NCI-H1694 treated with DMSO at 0.1 percent for 48 hours (cell line): ENCODE results near the gene MPC1L.
"Not testable (repeated sequence)": the region's sequence is repeated elsewhere in the genome, so short reads cannot be mapped to it uniquely, and the experiment has no call there.

ENCODE experiments used
- DNase-seq: peaks from one replicate; lab custom pipeline; 2025; lab: John Stamatoyannopoulos, UW

Gene MPC1L

DNA sequence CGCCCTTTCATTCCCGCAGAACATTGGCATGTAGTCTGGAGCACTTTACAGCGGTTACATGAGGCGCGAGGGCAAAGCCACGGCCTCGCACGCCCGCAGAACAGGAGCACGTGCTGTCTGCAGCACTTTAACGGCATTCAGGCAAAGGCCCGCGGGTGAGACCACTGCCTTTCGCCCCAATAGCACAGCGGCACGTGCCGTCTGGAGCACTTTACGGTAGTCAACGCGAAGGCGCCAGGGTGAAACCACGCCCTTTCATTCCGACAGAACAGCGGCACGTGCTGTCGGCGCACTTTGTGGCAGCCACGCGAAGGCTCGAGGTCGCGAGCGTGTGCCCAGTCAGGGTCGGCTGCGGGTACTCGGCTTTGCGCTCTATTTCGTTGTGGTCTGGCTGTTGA, at the start of gene MPC1L:
TSS of gene MPC1L (plus strand) at position 290 of the 398 bp plus-strand sequence. CDS start 138 bp downstream, outside the sequence.
- DNase-seq = no peak

DNA sequence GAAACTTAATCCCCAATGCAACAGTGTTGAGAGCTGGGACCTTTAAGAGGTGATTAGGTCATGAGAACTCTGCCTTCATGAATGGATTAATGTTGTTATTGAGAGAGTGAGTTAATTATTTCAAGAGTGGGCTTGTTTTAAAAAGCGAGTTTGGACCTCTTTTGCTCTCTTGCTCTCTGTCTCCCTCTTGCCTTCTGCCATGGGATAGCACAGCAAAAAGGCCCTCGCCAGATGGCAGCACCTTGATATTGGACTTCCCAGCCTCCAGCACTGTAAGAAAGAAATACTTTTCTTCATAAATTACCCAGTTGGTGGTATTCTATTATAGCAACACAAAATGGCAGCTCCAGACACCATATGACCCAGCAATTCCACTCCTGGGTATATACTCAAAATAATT, 49.5 kb upstream of the MPC1L start:
- DNase-seq = peak; percentile 14

DNA sequence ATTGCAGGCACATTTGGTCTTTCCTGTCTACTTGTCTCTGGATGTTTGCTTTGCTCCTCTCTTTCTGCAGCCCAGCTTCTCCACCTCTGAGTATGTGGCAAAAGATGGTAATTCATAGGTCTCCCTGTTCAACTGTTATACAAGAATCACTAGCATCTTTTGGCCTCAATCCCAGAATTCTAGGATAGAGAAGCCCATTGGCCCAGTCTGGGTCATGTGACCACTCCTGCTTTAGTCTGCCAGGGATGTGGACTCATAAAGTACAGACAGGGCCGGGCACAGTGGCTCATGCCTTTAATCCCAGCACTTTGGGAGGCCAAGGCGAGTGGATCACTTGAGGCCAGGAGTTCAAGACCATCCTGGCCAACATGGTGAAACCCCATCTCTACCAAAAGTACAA, 47.8 kb upstream of the MPC1L start:
- peak; percentile 1 for DNase-seq

DNA sequence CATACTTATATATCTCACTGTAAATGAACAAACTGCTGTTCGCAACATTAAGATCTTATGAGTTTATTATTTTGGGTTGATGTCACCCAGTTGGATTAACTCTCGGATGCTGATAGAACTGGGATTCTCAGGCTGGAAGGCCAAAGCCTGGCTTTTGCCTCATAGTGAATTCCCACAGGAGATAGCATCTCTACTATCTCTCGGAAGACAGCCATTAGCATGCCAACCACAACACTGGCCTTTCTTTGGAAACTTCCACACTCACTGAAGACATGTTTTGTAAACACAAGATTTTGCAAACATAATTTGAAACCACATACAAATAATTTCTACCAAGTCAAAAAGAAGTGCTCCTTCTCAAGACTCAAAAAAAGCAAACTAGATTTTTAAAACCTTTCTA, 46.9 kb upstream of the MPC1L start:
- DNase-seq = no peak

DNA sequence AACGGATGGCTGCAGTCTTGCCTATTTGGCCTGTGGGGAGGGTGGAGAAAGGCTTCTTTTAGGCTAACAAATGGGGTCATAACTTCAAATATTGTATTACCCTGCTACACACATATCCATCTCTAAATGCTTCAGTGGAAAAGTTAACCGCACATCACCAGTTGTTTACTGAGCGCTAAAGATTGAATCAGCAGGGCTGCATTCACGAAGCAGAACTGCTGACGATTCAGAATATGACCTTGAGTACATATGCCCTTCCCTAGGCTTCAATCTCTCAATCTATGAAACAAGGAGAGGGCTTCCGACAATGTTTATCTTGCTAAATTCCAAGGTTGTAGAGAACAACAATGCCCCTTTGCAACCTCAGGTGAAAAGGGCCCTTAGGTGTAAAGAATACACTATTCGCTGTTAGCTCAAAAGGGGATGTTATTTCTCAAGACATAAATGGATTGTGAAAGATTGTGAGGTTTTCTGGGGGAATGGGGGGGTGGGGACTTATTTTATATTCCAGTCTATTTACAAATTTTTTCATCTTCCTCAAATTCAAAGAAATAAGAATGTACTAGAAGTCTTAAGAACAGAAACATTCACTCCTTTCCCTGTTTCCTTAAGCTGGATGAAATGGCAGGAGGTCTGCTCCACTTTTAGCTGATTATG, 45.1 kb upstream of the MPC1L start:
- DNase-seq = no peak

DNA sequence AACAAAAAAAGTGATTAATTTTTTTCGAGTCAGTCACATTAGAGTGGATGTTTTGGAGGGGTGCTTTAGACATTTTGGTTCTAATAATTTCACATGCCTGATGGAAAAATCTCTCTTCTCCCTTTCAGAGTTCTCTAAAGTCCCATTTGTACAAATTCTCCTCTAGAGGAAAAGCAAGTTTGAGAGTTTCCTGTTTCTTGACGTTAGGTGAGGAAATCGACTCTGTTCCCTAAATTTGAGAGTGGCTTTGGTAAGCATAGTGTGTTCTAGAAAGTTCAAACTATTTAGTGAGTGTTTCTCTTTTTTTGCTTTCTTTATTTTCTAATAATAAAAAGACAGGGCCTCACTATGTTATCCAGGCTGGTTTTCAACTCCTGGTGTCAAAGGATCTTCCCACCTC, 44.1 kb upstream of the MPC1L start:
- DNase-seq = no peak

DNA sequence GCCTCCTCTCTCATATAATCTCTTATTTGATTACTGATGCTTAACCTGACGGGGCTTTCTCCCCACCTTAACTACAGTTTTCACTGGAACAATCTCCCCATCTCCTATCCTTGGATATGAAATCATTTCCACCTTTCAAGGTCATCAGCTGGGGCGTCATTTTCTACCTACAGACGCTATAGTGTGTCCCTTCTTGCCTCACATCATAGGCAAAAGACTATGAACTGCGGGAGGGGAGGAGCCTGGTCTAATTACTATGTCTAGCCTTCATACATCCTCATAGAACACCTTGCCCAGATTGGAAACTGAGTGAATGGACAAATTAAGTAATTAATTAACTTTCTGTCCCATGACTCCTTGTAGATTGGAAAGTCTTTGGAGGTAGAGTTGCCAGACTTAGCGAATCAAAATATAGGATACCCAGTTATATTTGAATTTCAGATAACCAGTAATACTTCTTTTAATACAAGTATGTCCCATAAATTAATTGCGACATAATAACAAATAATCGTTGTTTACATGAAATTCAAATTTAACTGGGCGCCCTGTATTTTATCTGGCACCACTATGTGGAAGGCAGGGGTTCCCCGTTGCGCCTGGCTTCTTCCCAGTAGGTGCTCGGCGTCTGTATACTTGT, 43.2 kb upstream of the MPC1L start:
- no peak for DNase-seq

DNA sequence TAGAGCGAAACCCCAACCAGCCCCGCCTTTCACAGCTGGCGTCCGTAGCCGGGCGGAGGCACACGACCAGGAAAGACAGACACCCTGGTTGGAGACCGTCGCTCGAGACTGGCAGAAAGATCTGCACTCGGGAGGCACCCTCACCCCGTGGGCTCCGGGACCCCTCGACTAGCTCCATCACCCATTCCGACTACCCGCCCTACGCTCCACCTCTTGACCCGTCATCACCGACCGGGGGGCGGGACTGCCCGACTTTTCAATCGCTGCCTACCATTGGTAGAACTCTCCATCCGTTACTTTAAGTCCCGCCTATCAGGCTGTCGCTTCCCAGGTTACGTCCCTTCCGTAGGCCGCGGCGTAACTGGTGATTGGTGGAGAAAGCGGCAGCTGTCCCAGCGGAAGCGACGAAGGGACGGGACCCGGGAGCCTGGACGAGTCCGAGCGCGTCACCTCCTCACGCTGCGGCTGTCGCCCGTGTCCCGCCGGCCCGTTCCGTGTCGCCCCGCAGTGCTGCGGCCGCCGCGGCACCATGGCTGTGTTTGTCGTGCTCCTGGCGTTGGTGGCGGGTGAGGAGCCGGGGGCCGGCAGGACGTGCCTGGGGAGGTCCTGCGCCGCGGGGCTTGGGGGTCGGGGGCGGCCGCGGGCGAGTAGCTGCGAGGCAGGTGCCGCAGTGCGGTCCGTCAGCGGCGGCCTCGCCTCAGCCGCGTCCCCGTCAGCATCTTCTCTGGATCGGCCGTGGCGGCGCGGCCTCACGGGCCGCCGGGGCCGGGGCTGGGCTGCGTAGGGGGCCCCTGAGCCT, 42.5 kb upstream of the MPC1L start, which contains the start of gene ATP6AP2:
TSS of gene ATP6AP2 (plus strand) at position 434 of the 799 bp plus-strand sequence. CDS start at position 530, 96 bp downstream.
- peak; percentile 91 for DNase-seq

DNA sequence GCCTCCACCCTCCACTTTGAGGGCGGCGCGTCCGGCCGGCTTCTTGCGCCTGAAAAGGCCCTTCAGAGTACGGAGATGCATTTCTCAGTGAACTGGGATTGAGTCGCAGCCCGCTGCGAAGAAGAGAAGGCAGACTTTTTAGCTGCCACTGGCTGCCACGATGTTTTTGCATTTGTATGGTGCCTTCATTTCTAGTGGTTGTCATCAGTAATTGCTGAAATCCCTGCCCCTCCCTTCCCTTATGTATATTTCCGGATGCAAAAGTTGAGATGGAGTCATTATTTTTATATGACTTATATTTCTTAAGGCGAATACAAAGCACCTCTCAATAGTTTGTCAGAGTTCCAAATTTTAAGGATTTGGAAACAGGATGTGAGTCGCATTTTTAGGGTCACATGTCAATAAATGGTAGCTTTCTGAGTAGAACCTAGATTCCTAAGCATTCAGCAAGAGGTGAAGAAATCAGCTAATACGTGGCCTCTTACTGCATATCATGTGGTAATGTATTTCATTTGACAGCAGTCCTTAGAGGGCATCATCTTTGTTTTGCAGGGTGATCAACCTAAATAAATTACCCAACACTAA, 41.8 kb upstream of the MPC1L start:
- no peak for DNase-seq

DNA sequence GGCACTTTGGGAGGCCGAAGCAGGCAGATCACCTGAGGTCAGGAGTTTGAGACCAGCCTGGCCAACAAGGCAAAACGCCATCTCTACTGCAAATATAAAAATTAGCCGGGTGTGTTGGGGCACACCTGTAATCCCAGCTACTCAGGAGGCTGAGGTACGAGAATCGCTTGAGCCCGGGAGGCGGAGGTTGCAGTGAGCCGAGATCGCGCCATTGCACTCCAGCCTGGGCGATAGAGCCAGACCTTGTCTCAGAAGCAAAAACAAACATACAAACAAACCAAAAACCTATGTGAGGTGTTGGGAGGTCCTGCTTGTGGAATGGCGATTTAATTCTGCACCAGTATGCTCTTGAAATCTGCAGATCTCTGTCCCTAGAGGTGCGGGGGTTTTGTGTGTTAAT, 41.0 kb upstream of the MPC1L start:
- not testable (repeated sequence) for DNase-seq

DNA sequence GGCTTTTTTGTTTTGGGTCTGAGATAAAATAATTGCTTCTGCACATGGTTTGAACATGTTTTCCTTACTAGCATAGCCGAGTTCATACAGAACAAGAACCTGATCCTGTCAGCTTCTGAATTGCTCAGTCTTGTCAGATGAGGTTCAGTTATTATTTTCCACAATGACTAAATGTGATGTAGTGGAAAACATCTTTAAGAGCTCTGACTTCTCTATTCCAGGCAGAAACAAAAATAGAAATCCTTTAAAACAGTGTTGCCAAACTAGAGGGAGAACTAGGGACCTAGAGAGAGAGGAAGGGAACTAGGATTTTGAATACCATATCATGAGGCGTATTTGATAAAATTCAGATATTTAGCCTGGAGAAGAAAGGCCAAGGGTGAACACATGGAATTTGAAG, 40.4 kb upstream of the MPC1L start:
- no peak for DNase-seq

DNA sequence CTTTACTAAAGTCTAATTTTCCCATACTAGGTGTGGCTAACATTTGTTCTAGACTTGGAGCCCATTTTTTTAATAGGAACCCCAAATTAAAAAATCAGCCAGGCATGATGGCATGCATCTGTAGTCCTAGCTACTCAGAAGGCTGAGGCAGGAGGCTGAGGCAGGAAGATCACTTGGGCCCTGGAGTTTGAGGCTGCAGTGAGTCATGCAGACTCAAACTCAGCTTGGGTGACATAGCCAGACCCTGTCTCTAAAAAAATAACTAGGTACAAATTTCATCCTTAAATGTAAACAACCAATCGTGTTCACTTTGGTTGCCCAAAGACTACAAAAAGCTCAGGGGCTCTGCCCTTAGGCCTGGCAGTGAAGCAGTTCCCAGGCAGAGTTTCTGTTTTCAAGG, 35.6 kb upstream of the MPC1L start:
- not testable (repeated sequence) for DNase-seq

DNA sequence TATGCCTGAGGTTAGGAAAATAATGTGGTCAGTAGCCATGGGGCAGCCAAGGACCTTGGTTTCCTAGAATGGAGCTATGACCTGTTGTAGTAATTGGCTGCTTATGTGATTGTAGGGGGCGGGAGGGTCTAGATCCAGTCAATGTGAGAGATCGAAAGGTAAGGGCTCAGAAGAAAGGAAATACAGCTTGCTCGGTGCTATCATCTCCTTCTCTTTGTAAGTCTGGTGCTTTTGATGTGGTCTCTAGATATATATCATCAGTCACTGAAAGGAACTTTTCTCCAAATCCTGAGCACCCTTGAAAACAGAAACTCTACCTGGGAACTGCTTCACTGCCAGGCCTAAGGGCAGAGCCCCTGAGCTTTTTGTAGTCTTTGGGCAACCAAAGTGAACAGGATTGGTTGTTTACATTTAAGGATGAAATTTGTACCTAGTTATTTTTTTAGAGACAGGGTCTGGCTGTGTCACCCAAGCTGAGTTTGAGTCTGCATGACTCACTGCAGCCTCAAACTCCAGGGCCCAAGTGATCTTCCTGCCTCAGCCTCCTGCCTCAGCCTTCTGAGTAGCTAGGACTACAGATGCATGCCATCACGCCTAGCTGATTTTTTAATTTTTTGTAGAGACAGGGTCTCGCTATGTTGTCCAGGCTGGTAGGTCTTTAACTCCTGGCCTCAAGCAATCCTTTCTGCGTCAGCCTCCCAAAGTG, 33.5 kb upstream of the MPC1L start:
- DNase-seq = not testable (repeated sequence)

DNA sequence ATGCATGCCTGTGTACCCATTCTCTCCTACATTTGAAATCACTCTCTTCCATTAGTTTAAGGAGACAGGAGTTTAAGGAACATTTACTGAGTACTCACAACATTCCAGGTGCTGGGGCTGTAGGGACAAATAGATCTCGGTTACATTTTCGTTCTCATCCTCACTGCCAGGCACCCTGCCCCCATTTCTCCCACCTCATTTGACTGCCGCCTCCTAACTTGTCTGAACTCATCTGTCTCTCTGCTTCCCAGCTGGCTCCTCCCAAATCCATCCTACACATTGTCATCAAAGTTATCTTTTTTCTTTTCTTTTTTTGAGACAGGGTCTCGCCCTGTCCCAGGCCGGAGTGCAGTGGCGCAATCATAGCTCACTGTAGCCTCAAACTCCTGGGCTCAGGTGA, 19.8 kb upstream of the MPC1L start:
- DNase-seq = no peak

DNA sequence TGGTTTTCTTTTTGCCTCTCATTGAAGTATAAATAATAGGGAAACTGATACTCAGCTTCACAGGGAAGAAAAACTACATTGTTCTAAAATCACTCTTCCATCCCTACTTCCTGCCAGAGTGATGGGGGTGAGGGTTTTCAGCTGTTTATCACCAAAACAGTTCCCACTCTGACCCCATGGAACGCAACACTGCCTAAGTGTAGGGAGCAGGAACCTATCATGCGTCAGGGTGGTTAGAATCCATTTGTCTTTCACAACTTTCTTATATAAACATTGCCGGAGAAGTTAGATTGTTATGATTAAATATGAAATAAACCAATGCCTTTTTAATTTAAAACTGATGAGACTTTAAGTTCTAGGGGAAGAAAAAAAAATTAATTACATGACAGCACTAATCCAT, 15.8 kb upstream of the MPC1L start:
- no peak for DNase-seq

DNA sequence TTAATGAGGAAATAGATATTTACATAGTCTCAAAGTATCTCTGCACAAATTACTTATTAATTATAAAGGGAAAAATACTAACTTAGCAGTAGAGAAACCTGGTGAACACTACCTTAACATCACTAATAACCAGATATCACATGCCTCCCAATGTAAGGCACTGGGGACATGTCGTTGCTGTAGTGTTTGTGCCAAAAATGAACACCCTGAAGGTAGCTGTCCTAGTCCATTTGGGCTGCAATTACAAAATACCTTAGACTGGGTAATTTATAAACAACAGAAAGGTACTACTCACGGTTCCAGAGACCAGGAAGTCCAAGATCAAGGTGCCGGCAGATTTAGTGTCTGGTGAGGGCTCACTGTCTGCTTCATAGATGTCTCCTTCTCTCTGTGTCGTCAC, 10.7 kb upstream of the MPC1L start:
- no peak for DNase-seq

DNA sequence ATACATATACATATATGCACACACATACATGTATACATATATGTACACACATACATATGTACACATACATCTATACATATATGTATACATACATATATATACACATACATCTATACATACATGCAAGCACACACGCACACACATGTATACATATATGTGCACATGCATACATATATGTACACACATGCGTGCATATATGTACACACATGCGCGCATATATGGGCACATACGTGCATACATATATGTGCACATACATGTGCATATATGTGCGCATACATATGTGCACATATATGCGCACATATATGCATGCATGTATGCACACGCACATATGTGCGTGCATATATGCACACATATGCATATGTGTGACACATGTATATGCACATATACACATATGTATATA, 7.3 kb upstream of the MPC1L start:
- DNase-seq = no peak

DNA sequence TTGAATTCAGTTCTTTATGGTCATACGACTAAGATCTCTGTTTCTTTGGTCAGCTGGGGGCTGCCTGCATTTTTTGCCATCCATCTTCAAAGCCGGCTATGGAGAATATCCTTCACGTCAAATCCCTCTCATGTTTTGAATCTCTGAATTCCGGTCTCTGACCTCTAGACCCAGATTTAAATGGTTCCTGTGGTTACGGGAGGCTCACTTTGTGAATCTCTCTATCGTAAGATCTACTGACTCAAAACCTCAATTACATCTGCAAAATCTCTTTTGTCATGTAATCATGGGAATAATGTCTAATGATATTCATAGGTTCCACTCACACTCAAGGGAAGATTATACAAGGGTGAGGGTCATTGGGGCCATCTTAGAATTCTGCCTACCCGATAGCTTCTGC, 5.7 kb upstream of the MPC1L start:
- no peak for DNase-seq

DNA sequence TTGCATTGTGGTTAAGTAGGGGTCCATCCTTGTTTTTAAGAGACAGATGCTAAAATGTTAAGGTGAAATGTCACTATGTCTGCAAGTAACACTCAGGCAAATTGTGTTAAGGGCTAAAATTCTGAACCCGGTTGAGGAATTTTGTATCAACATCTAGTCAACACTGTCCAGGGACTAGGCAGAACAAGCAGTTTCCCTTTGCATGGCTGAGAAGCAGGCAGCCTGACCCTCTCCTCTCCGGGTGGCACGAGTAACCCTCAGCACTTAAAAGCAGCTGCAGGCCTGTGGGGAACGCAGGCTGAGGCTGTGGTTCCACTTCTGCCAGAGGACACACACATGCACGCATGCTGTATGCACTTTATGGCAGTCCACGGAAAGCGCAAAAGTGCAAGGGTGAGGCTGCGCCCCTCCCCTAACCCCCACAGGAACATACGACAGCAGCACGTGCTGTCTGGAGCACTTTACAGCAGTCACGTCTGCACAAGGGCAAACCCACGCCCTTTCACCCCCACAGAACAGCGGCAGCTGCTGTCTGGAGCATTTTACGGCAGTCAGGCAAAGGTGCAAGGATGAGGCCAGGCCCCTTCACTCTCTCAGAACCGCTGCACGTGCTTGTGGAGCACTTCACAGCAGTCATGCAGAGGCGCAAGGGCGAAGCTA, 619 bp upstream of the MPC1L start:
- DNase-seq = no peak

DNA sequence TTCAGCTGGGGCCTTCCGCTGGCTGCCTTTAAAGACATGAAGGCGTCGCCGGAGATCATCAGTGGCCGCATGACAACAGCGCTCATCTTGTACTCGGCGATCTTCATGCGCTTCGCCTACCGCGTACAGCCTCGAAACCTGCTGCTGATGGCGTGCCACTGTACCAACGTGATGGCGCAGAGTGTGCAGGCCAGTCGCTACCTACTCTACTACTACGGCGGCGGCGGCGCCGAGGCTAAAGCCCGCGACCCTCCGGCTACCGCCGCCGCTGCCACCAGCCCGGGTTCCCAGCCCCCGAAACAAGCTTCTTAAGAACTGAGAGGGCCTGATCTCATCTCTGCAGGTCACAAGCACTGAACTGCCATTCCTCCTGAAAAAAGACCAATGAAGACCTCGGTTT, 437 bp downstream of the MPC1L start:
- DNase-seq = no peak

DNA sequence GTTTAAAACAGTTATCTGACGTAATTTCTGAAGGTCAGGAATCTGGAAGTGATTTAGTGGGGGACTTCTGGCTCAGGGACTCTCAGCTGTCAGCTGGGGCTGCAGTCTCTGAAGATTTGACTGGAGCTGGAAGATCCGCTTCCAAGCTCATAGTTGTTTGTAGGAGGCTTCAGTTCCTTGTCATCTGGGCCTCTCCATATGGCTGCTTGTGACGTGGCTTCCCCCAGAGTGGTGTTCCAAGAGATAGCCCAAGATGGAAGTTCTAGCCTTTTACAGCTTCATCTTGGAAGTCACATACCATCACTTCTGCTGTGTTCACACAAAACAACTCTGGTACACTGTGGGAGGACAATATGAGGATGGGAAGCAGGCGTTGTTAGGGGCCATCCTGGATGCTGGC, 2.1 kb downstream of the MPC1L start:
- no peak for DNase-seq

DNA sequence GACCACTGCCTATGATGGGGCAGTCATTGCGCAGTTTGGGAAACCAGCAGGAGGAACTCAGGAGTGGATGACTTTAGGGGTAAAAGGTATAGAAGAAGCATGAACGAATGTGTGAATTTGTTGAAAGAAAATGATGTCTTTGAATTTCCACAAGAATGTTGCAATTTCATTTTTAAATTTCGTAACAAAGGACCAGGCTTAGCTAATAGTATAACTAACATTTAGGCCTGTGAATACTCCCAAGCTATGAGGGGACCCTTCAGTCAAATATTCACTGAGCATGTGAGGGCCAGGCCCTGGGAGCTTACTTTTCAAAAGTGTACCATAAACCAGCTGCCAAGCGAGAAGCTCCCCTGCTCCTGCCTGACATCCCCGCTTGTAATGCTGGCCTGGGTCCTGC, 5.3 kb downstream of the MPC1L start:
- DNase-seq = no peak
